Measurements from ENCODE around the gene TMEM121B.

Gene TMEM121B

DNA sequence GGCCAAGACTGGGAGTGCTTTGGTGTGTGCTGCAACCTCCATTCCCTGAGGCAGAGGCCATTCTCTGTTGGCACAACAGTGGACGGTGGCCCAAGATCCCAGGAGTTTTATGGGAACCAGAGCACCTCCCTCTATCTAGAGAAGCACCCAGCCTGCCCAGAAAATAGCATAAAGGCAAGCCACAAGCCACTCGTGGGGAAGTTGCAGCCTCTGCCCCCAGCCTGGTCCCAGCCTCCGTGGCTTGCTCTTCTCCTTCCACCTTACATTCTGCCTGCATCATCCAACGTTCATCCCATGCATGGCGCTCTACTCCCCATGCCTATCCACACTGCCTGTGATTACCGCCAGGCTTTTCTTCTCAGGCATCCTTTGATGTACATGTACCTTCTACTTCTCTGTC lies 20.5 kb downstream of the TMEM121B start:
- FAIRE-seq: no peak
- no peak for DNase-seq (ENCODE audit: extremely low spot score, insufficient read length, low read depth)

DNA sequence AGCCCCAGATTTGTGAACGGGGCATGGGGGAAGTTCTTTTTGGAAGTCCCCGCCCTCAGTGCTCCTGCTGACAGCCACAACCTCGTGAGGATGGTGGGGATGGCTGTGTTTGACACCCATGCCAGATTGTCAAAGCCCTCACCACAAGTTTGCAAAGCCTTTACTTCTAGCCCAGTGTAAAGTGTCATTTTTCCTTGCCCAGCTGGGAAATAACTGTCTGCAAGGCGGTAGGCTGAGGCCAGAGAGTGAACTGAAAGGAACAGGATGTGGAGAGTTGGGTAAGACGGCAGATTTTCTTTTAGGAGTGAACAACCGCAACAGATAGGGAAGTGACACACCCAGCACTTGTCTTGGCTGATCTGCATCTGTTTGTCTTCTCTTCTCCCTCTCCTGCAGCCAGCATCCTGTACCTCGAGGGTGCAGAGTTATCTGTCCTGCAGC lies 22.8 kb downstream of the TMEM121B start:
- FAIRE-seq (peak; percentile 73), DNase-seq (ENCODE audit: extremely low spot score, insufficient read length, low read depth) (no peak)

DNA sequence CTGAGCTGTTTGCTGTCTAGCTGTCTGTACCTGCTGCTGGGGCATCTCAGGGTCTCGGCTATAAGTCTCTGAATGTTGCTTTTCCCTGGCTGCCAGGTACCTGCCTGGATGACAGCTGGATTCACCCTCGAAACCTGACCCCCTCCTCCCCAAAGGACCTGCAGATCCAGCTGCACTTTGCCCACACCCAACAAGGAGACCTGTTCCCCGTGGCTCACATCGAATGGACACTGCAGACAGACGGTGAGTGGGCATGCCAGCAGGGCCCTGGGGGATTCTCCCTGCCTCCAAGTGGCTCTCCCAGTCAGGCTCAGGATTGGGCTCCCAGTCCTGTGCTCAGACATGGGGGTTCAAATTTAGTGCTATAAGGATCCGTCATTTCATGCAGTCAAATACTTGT lies 23.5 kb downstream of the TMEM121B start:
- FAIRE-seq (no peak), DNase-seq (ENCODE audit: extremely low spot score, insufficient read length, low read depth) (no peak)

DNA sequence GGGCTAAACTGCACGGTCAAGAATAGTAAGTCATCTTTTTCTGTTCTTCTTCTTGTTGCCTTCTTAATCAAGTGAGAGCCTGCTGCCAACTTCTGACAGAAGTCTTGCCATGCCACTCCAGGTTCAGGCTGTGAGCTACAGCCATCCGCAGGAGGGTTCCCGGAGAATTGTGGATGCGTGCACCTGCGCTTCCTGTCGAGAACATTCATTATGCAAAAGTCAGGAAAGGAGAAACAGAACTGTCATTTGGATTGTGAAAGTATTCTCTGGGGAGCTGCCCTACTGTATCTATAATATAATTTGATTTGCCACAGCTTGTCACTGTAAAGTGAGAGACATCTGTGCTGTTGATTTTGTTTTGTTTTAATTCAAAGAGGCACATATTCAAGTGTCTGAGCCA lies 24.1 kb downstream of the TMEM121B start:
- no peak for DNase-seq (ENCODE audit: extremely low spot score, insufficient read length, low read depth)
- no peak for FAIRE-seq

DNA sequence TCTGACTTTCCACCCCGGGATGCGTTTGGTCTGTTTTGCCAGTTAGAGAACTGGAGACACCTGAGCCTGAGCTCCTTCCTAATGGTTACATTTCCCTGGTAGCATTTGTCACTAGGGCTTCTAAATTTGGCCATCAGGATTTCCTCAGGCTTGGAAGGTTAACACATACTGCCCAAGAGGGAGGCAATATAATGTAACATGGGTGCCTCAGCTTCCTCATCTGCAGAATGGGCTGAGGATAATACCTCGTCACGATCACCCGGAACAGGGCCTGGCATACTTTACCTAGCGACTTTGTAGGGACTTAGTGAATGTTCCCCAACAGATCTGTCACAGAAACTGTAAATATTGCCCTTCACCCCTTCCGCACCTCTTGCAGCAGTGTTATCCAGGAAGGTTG lies 25.1 kb downstream of the TMEM121B start:
- DNase-seq (ENCODE audit: extremely low spot score, insufficient read length, low read depth) (no peak), FAIRE-seq (no peak)

DNA sequence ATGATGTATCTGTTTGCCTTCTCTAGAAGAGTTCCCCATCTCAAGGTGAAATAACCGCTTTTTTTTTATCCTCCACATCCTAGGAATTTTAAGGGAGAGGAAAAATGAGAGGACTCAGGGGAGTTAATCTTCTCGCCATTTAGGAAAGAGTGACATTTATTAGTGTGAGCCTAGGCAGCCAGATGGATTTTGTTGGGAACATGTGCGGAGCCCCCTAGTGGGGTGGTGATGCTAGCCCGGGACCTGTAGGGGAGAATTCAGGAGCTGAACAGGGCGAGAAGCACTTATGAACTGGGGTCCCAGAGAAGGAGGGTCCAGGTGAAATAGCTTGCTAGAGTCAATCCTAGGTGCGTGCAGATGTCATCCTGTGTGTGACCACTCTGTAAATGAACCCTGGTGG lies 25.6 kb downstream of the TMEM121B start:
- FAIRE-seq (no peak), DNase-seq (ENCODE audit: extremely low spot score, insufficient read length, low read depth) (no peak)

DNA sequence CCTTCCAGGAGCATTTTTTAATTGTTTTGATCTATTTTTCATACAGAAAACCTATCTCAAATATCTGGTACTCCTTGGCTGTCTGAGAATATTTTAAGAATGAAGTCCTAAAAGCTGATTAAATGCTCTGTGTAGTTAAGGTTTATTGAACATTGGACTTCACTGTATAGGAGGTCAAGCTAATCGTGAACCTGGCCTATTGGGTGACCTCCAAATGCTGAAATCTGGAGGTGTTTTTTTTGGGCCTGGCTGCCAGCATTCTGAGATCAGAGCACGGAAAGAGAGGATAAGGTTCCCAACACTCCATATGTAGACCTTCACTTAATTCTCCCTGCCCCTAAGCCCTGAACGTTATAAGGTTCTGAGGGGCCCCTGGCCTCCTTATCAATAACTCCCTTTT lies 28.1 kb downstream of the TMEM121B start:
- DNase-seq (ENCODE audit: extremely low spot score, insufficient read length, low read depth): no peak
- FAIRE-seq: no peak

DNA sequence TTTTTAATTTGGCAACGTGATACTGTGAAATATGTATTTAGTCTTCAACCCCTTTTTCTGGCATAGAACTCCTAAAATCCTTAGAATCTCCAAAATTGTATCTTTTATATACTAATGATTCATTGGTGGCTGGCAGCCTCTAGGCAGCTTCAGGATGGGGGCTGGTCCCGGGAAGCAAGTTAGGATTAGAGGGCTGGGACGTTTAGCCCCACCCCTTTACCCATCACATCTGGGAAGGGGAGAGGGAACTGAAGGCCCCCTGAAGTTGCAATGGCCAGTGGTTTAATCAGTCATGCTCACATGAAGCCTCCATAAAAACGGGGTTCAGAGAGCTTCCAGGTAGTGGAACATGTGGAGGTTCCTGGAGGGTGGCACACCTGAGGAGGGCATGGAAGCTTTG lies 29.3 kb downstream of the TMEM121B start:
- no peak for DNase-seq (ENCODE audit: extremely low spot score, insufficient read length, low read depth)
- no peak for FAIRE-seq

DNA sequence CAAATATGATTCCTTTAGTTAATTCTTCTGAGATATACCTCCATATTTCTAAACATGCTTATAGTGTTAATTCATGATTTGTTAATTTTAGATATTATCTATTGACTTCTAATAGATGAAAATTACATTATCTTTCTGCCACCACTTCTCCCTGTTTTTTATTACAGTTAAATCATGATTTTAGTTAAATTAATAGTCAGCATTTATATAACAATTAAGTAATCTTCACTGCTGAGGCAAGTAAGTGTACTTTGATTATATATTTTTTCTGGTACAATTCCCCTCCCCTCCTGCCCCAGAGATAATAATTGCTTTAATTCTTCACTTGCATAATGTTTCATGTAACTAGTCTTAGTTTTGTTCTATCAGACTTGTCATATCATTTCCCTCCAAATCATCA lies 30.6 kb downstream of the TMEM121B start:
- no peak for FAIRE-seq
- no peak for DNase-seq (ENCODE audit: extremely low spot score, insufficient read length, low read depth)

DNA sequence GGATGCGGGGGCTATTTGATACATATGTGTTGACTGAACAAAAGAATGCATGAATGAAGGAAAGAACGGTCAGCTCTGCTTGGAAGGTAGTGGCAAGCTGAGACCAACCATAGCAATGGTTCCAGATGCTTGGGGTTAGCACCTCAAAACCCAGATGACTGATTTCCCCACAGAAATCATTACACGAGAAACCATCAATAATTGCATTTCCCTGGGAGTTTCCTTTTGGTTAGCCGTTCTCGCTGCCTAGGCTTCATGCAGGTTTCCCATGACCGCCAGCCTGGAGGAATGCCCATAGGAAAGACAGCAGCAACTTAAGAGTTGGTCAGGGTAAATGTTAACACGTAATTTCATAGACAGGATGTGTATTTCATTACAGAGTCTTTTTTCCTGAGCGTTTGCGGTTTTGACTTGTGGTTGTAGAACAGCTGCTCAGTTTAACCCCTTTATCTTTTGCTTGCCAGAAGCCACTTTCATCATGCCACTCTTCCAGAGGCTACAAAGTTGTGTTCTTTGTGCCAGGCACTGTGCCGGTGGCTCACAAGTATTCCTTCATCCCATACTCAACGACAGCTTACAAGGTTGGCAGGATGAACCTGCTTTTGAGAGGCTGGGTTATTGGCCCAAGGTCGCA lies 33.5 kb downstream of the TMEM121B start:
- FAIRE-seq (peak; percentile 94), DNase-seq (ENCODE audit: extremely low spot score, insufficient read length, low read depth) (no peak)

DNA sequence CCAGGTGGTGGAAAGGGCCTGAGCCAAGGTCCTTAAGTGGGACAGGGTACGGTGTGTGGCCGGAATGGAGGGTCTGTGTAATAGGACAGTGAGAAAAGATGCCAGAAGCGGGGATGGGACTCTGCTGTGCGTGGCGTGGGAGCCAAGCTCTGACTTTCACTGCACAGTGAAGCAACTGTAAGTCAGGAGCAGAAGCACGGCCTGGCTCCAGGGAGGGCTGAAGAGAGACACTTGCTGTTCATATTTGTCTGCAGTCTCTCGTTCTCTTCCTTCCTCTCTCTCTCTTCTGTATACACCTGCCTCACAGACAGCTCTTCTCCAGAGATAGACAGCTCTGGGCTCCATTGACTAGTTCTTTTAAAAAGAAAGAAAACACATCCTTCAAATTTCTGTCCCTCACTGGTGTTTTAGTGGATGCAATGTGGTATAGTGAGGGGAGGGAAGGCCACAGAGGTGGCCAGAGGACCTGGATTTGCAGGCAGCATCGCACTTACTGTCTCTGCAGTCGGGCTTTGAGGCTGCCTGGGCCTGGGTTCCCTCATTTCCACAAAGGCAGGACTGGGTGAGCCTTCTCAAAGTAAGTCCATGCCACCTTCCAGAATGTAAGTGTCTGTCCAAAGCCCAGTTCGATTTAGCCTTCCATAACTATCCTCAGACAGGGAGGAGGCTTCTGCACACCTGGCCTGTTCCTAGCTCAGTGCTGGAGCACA lies 34.2 kb downstream of the TMEM121B start:
- no peak for FAIRE-seq
- no peak for DNase-seq (ENCODE audit: extremely low spot score, insufficient read length, low read depth)

DNA sequence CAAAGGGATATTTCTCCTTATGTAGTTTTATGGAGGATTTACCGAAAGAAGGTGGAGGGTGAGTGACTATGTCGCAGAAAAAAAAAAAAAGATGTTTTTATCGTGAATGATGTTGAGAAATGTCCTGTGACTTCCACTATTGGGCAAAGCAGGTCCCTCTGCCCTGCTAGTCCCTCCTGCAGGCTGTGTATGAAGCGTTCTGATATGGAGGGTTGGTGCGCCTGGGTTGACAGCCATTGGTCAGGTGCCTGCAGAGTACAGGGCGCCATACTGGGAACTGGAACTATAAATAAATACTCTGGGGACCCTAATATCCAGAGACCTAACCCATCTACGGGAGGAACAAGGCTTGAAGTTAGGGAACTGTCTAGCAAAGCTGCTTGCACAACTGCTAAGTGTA lies 34.9 kb downstream of the TMEM121B start:
- DNase-seq (ENCODE audit: extremely low spot score, insufficient read length, low read depth) (no peak), FAIRE-seq (no peak)

DNA sequence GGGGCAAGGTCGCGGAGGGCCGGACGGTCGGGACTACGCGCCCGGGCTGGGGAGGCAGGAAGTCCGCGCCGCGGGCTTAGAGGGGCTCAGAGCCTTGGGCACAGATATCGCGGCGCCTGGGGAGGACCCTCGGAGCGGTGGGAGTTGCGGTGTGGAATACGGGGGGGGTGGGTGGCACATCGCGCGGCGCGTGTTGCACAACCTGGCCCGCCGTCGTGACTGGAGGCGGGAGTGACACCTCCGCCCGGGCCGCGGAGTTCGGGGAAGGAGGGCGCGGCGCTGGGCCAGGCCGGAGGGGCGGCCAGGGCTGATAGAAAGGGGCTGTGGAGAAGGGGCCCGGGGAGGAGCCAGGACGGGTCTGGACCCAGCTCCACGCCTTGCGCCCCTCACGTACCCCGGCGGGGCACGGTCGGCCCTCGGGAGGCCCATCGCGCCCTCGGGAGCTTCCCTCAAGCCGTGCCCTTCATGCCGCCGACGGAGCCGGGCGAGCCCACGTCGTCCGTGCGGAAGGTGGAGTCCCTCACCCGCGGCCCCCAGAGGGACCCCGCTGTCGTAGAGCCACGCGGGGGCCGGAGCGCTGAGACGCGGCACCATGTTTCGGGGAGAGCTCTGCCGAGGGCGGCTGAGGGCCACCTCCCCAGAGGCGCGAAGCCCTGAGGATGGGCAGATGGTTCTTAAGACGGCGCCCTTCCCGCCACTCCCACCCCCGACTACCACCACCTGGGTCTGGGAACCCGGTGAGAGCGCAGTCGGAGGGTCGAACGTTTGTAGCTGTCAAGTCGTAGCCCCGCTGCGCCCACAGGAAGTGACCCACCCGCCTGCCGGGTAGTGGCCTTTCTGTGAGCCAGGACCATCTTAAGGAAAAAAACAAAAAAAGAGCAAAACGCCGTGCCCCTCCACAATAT lies 35.6 kb downstream of the TMEM121B start:
- no peak for FAIRE-seq
- no peak for DNase-seq (ENCODE audit: extremely low spot score, insufficient read length, low read depth)

DNA sequence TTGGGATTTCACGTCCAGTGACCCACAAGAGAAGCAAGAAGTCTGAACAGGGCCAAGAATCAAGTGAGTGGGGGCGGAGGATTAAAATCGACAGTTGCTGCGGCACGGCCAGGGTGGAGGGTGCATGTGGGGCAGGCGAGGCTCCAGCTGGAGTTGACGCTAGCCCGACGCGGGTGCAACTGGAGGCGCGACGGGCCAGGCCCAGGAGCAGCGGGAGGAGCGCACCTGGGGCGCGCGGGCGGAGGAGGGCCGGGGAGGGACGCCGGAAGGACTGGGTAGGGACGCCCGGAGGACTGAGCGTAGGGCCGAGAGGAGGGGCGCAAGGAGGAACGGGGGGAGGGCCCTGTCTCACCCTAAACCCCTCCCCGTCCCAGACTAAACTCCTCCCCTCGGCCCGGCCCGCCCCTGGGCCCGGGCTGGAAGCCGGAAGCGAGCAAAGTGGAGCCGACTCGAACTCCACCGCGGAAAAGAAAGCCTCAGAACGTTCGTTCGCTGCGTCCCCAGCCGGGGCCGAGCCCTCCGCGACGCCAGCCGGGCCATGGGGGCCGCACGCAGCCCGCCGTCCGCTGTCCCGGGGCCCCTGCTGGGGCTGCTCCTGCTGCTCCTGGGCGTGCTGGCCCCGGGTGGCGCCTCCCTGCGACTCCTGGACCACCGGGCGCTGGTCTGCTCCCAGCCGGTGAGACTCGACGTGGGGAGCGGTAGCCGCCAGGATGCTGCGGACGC lies 36.4 kb downstream of the TMEM121B start, which contains the start of gene IL17RA:
Gene IL17RA (plus strand): TSS at position 447 of the 723 bp plus-strand sequence. CDS start 92 bp downstream, at position 539.
- DNase-seq (ENCODE audit: extremely low spot score, insufficient read length, low read depth): peak; percentile 84
- peak; percentile 96 for FAIRE-seq

DNA sequence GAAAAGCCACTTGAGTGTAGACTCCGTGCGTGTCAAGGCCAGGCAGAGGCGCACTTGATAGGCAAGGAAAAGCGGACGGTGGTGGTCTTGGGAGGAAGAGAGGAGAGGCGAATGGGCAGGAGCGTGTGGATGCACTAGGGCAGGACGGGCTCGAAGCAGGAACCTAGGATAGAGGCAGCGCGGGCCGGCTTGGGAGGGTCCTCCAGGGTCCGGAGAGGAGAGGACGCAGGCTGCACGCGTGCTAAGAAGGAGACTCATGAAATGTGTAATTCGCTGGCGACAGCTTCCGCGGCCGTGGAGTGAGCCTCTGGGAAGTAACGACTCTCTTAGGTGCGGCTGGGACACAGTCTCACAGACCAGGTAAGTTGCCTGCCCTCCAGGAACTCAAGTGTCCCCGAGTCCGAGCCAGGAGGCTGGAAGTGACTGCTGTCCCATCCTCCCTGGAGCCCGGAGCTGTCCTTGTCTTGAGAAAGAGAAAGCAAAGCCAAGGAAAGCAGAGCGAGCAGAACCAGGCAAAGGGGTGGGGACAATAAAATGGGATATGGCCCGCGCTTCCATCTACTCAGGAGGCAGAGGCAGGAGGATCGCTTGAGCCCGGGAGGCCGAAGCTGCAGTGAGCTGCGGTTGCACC lies 37.2 kb downstream of the TMEM121B start:
- FAIRE-seq: no peak

DNA sequence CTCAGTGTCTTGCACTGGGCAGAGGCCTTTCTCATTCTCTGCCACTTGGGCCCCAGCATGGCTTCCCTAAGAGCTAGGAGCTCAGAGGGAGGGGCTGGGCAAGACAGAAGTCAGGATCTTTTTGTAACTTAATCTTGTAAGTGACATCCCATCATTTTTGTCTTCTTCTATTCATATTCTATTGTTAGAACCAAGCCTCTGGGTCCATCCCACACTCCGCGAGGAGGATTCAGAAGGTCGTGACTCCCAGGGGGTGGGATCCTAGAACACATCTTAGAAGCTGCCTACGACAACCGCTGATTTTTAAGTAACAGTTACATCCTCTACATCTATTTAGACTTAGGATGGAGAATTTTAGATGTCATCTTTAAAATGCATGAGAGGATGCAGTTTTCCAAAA lies 37.9 kb downstream of the TMEM121B start:
- no peak for DNase-seq (ENCODE audit: extremely low spot score, insufficient read length, low read depth)
- no peak for FAIRE-seq

More for the DNA sequence above, 37.2 kb downstream of the TMEM121B start:
- DNase-seq (ENCODE audit: extremely low spot score, insufficient read length, low read depth): no peak

DNA sequence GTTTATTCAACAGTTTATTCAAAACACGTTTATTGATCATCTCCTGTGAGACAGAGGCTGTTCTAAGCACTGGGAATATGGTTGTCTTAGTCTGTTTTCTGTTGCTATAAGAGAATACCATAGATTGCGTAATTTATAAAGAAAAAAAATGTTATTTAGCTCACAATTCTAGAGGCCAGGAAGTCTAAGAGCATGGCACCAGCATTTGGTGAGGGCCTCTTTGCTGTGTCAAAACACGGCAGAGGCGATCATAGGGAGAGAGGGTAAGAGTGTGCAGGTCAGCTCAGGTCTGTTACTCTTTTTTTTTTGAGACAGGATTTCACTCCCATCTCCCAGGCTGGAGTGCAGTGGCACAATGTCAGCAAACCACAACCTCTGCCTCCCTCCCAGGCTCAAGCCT lies 41.6 kb downstream of the TMEM121B start:
- DNase-seq (ENCODE audit: extremely low spot score, insufficient read length, low read depth) (no peak), FAIRE-seq (no peak)

DNA sequence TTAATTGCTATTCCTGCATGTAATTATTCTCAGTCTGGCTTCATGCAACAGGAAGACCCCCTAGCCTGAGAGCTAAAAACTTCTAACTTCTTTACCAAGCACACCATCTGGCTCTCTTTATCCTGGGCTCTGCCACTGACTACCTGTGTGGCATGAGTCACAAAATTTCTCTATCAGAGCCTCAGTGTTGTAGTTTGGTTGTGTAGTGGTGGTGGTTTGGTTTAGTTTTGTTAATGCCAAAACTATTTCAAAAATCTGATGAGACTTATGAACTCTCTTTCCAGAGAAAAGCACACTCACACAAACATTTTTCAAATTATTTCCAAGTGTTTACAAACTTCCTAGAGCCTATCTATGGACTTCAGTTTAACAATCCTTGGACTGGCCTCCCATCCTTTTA lies 43.9 kb downstream of the TMEM121B start:
- FAIRE-seq (no peak), DNase-seq (ENCODE audit: extremely low spot score, insufficient read length, low read depth) (no peak)

DNA sequence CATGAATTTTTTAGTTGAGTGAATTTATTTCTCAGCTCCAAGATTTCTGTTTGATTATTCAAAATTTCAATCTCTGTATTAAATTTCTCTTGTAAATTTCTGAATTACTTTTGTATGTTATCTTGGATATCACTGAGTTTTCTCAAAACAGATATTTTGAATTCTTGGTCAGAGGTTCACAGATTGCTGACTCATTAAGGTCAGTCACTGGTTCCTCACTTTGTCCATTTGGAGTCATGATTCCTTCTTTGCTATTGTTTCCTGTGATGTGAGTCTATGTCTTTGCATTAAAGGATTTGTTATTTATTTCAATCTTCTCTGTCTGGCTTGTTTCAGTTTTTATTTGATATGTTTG lies 46.5 kb downstream of the TMEM121B start:
- no peak for FAIRE-seq
- no peak for DNase-seq (ENCODE audit: extremely low spot score, insufficient read length, low read depth)

DNA sequence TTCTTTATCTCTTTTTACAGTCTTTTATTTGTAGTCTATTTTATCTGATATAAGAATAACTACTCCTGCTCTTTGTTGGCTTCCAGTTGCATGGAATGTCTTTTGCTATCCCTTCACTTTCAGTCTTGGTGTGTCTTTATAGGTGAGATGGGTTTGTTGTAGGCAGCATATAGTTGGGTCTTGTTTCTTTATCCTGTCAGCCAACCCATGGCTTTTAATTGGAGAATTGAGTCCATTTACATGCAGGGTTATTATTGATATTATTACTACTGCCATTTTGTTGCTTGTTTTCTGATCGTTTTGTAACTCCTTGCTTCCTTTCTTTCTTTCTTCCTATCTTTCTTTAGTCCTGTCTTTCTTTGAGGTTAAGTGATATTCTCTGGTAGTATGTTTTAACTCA lies 48.3 kb downstream of the TMEM121B start:
- no peak for DNase-seq (ENCODE audit: extremely low spot score, insufficient read length, low read depth)

More for the DNA sequence above, 48.3 kb downstream of the TMEM121B start:
- no peak for FAIRE-seq

All from GM18507 (cell line).